C4-2B (cell line): ENCODE results near the gene RNASE7.

Experiments used
- CTCF ChIP-seq: fragments of 450-650 bp; conservative IDR thresholded peaks from 2 replicates; pipeline ENCODE4 v1.5.1; 2017; ENCODE audit warnings: mild to moderate bottlenecking
- ZFX ChIP-seq: fragments of 450-650 bp; IDR thresholded peaks from 2 replicates; pipeline ENCODE4 v1.6.1; 2017

- no peak for TF ChIP-seq CTCF
- no peak for TF ChIP-seq ZFX
Measured at GRCh38 chr14:21090940-21091663, 48.9 kb downstream of the RNASE7 start.
